GM21526 (cell line): ENCODE data around the gene FAM53B.
"Not testable (repeated sequence)": the region's sequence is repeated elsewhere in the genome, so short reads cannot be mapped to it uniquely, and the experiment has no call there.

Source experiments
- ATAC-seq: cut with Tn5 transposase; IDR thresholded peaks from one replicate; pipeline ENCODE4 v1.9.1; 2021; ENCODE audit warnings: moderate library complexity; ENCODE audit not compliant: unreplicated experiment, low FRiP score

Gene FAM53B

GRCh38 chr10:124619802-124620490 is 124.2 kb downstream of the FAM53B start:
- ATAC-seq, result no peak

- no peak for ATAC-seq
Measured at GRCh38 chr10:124619195-124619594, 125.0 kb downstream of the FAM53B start.

GRCh38 chr10:124618470-124619073 is 125.6 kb downstream of the FAM53B start:
- no peak for ATAC-seq

- ATAC-seq, result no peak
Measured at GRCh38 chr10:124616836-124617130, 127.4 kb downstream of the FAM53B start.

DNA sequence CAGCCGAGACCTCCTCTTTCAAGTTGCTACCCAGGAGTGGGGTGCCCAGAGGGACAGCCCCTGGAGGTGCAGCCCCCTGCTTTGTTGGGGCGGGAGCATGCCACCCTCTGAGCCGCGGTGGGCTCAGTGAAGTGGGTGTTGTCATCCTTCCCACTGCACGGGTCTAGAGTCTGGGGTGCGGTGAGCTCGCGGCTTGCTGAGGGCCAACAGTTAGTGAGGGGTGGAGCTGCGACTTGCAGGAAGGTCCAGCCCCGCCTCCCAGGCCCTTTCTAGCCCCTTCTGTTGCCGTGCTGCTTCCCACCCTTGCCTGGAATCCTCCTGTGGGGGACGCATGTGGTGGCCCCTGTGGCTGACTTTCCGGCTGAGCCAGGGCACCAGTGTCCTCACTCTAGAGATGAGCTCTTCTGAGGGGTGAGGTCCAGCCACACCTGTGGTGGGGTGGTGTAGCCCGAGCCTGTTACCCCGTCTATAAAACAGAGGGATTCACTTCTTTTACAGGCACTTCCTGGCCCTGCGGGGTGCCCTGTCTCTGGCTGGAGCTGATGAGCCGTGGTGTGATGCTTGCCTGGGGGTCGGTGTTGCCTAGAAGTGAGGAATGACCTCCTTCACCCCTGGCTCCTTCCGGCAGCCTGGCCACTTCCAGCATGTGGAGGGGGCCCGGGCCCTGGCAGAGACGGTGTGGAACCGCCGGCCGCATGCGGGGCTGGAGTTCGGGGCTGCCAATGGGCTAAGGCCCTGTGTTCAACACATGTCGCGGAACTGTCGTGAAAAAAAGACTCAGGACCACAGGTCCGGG is 127.9 kb downstream of the FAM53B start:
- no peak for ATAC-seq

GRCh38 chr10:124615259-124615658 is 128.9 kb downstream of the FAM53B start:
- no peak for ATAC-seq

GRCh38 chr10:124614003-124614659 is 130.0 kb downstream of the FAM53B start:
- ATAC-seq, result peak; percentile 50

- ATAC-seq, result no peak
Measured at GRCh38 chr10:124612611-124613498, 131.3 kb downstream of the FAM53B start.

DNA sequence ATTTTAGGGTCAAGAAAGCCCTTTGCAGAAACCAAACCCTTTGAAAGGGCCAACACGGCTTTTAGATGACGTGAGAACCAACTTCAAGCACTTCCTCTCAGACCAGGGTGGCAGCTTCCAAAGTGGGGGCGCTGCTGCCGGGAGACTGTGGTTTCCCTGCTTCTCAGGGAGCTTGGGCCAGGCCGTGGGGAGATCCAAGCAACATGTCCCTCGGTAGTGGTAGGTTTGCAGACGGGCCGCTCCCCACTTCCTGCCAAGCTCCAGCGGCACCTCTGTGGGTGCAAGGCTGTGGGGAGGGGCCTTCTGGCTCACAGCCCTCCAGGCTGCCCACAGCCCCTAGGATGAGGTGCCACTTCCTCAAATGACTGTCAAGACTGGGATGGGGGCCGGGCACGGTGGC is 132.4 kb downstream of the FAM53B start:
- no peak for ATAC-seq

- ATAC-seq, result not testable (repeated sequence)
Measured at GRCh38 chr10:124610851-124611250, 133.3 kb downstream of the FAM53B start.

- ATAC-seq, result not testable (repeated sequence)
Measured at GRCh38 chr10:124610186-124610585, 134.0 kb downstream of the FAM53B start.

- ATAC-seq, result no peak
Measured at GRCh38 chr10:124609698-124610097, 134.5 kb downstream of the FAM53B start.

DNA sequence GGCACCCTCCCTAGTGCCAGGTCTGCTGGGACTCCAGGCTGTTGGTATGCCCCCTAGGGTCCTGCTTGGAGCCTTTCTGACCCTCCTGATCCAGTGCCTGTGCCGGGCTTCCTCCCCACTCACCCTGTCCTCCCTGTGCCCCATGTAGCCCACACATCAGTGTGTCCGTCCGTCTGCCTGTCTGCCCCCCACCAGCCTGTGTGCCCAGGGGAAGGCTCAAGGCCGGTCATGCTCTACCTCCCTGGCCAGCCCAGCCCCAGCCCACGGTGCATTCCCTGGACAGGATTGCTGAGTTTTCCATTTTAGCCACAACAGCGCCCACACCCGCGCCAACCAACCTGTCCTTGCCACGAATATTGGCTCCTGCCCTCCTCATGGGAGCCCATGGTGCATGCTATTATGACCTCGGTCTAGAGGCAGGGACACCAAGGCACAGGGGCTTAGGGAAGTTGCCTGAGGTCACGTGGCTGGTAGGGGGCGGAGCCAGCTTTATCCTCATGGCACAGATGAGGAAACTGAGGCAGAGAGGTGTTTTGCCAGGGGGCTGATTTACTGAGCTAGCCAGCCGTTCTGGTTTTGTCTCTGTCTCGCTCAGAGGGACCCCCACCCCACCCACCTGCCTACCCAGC is 136.0 kb downstream of the FAM53B start:
- ATAC-seq, result no peak

- ATAC-seq, result no peak
Measured at GRCh38 chr10:124607693-124608092, 136.5 kb downstream of the FAM53B start.

- no peak for ATAC-seq
Measured at GRCh38 chr10:124606822-124607221, 137.4 kb downstream of the FAM53B start.

- no peak for ATAC-seq
Measured at GRCh38 chr10:124605856-124606812, 138.0 kb downstream of the FAM53B start.

DNA sequence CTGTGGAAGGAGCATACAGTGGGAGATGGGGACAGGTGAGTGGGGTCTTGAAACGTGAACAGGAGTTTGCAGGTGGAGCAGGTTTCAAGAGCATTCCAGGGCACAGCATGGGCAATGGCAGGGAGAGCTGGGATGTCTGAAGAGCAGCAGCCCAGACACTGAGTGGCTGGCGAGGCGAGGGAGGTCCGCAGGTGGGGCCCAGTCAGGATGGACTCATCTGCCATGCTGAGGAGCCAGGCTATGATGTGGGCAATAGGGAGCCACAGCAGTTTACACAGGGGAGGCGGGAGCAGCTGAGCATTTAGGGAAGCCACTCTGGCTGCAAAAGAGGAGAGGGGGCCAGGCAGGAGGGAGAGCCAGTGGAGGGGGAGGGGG is 138.7 kb downstream of the FAM53B start:
- no peak for ATAC-seq

- no peak for ATAC-seq
Measured at GRCh38 chr10:124605001-124605370, 139.2 kb downstream of the FAM53B start.
